Ramos (cell line): ENCODE measurements around the gene DHCR24.

Experiments used
- in situ Hi-C: fragments of 300-500 bp; cut with MboI; formaldehyde crosslinking; loops from one replicate; pipeline ENCODE4 v1.14.3; 2022; ENCODE audit warnings: low sequenced_read_pairs; ENCODE audit not compliant: unreplicated experiment

The DHCR24 gene

DNA sequence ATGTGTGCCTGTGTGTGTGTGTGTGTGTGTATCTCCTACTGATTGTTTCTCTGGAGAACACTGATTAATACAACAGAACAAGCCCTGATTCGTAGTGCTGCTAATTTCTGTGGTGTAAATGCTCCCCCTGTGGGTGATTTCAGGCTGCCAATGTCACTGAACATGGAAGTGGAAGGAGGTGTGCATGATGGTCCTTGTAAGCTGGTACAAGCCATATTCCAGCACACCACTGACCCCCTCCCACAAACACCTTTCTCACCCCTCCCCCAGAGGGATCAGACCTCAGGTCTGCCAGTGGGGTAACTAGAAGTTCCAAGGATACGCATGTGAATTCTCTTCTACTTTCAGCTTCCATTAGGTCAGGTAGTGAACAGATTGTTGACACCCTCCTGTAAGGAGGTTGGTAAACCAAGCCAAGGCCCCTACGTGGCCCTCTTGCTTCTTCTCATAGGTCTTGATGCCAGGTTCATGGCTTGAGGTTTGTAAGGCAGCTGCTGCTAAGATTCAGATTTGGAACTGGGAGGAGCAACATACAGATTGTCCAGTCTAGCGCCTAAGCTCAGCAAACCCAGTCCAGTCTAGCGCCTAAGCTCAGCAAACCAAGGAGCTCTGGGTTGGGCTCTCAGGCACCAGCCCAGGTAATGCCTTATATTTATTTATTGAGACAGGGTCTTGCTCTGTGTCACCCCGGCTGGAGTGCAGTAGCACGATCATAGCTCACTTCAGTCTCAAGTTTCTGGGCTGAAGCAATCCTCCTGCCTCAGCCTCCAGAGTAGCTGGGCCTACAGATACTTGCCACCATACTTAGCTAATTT lies 38.7 kb downstream of the DHCR24 start:
- in situ Hi-C loops, result no loop called here

DNA sequence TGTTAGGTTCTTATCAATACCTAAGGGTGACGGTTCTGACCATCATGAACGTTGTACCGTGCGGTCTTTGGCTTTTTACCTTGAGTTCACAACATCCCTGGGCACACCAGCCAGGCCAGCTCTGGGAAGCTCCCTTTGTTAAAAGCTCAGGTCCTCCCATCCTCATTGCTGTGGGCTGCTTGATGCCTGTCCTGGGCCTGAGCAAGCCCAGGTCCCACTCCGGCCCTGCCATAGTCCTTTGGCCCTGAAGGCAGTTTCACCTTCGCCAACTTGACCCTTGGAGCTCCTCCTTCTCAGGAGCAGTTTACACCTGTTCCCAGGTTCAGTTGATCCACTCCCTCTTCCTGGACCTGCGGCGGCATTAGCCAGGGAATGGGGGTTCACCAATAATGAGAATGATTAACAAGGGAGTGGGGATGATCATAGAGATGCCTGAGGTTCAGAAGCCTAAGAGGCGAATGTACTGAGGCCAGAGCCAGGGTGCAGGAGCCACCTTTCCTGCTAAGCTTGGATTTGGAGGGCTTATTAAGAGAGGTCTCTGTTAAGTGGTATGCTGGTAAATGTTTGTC lies 40.2 kb downstream of the DHCR24 start:
- in situ Hi-C loops, result no loop called here

DNA sequence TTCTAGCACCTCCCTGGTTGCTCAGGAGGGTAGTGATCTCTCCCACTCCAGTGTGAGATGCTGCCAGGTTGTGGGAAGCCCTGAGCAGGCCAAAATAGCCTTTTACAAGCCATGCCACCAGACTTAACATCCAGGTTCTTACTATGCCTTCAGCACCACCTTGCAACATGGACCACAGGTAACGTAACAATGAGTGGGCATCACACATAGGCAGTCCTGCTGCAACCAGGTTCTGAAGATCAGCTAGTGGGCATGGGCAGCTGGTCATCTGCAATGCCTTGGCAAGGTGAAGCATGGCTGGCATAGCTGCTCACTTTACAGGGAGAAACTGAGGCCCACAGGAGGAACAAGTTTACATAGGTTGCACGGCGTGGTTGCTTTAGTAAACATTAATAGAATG lies 40.7 kb downstream of the DHCR24 start:
- in situ Hi-C loops, result no loop called here

DNA sequence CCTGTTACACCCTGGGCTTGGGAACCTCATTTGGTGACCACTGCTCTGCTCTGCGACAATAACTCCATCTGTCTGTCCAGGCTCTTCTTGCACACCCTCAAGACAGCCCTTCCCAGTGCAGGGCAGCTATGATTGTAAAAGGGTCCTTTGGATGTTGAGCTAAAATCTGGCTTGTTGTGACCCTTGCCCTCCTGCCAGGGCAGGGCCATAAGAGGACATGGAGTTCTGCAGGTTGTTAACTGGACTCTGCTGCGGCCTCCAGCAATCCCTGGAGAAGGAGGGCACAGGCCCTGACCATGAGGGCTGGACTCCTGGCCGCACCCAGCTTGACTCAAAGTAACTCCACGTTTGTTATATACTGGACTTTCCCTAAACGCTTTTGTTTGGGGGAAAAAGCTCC lies 41.2 kb downstream of the DHCR24 start:
- in situ Hi-C loops, result no loop called here

DNA sequence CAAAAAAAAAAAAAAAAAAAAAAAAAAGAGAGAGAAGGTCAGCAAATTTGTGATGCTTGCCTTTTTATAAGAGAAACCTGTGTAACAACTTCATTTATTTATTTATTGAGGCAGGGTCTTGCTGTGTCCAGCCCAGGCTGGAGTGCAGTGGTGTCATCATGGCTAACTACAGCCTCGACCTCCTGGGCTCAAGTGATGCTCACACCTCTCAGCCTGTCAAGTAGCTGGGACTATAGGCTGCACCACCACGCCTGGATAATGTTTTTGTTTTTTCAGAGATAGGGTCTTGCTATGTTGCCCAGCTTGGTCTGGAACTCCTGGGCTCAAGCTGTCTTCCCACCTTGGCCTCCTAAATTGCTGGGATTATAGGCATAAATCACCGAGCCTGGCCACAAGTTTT lies 42.4 kb downstream of the DHCR24 start:
- in situ Hi-C loops, result no loop called here

DNA sequence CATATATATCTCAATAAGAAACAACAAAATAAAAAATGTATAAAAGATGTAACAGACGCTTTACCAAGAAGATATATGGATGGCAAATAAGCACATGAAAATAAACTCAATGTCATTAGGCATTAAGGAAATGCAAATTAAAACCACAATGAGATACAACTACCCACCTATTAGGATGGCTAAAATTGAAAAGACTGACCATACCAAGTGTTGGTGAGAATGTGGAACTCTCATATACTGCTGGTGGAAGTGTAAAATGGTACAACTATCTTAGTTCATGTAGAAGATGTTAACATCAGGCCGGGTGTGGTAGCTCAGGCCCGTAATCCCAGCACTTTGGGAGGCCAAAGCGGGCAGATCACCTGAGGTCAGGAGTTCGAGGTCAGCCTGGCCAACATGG lies 43.5 kb downstream of the DHCR24 start:
- in situ Hi-C loops, result no loop called here

DNA sequence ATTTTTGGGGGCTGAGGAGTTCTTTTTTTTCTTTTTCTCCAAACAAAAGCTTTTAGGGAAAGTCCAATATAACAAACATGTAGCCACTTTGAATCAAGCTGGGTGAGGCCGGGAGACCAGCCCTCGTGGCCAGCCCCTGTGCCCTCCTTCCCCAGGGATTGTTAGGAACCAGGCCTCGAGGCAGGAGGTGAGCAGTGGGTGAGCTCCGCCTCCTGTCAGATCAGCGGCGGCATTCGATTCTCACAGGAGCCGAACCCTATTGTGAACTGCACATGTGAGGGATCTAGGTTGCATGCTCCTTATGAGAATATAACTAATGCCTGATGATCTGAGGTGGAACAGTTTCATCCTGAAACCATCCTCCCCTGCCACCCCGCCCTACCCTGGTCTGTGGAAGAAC lies 44.0 kb downstream of the DHCR24 start:
- in situ Hi-C loops, result no loop called here

DNA sequence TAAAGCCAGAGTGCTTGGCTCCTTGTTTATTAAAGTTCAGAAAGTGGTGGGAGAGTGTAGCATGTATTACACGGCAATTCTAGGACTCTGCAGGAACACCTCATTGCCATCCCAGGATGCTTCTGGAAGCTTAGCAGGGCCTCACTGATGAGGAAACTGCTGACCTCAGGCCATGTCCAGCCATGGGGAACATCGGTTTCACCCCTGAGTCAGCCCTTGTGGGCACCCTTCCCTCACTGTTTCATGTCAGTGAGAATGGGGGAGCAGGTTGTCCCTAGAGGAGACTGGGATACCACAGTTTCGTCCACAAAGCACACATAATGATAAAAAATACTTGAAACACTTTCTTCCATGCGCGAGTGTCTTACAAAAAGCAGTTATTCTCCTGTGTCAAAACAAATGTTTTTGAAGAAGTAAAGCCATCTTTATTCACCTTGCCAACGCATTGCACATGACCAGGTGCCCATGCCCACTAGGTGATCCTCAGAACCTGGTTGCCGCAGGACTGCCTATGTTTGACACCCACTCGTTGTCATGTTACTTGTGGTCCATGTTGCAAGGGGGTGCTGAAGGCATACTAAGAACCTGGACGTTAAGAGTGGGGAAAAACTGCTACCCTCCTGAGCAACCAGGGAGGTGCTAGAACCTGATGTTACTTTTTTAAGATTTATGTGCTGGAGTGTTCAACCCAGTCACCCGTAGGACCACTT lies 44.6 kb downstream of the DHCR24 start:
- in situ Hi-C loops, result no loop called here

DNA sequence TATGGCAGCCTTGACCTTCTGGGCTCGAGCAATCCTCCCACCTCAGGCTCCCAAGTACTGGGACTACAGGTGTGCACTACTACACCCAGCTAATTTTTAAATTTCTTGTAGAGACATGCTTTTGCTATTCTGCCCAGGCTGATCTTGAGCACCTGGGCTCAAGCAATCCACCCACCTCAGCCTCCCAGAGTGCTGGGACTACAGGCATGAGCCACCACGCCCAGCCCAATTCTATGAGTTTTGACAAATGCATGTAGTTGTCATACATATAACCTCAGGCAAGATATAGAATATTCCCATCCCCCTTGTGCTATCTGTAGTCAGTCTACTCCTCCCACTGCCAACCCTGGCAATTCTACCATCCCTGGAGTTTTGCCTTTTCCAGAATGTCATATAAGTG lies 47.2 kb downstream of the DHCR24 start:
- in situ Hi-C loops, result no loop called here

DNA sequence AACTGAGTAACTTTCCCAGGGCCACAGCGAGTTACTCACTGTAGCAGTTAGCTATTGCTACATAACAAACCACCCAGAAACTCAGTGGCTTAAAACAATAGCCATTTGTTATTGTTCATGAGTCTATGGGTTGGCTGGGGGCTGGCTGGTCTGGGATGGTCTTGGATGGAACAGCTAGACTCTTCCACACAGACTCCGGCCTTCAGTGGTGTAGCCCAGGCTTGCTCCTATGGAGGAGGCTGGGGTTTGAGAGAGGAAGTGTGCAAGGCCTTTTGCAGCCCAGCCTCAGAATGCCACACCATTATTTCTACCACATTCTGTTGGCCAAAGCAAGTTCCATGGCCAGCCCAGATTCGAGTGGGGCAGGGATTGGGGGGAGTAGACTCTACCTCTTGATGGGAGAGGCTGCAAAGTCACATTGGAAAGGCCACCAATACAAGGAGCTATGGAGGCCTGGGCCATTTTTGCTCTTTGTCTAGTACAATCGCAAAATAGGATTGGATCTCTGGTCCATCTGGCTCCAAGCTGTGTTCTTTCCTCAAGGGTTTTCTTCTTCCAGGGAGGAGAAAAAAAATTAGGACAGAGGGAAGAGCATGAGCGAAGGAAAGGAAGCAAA lies 48.3 kb downstream of the DHCR24 start:
- in situ Hi-C loops, result no loop called here

DNA sequence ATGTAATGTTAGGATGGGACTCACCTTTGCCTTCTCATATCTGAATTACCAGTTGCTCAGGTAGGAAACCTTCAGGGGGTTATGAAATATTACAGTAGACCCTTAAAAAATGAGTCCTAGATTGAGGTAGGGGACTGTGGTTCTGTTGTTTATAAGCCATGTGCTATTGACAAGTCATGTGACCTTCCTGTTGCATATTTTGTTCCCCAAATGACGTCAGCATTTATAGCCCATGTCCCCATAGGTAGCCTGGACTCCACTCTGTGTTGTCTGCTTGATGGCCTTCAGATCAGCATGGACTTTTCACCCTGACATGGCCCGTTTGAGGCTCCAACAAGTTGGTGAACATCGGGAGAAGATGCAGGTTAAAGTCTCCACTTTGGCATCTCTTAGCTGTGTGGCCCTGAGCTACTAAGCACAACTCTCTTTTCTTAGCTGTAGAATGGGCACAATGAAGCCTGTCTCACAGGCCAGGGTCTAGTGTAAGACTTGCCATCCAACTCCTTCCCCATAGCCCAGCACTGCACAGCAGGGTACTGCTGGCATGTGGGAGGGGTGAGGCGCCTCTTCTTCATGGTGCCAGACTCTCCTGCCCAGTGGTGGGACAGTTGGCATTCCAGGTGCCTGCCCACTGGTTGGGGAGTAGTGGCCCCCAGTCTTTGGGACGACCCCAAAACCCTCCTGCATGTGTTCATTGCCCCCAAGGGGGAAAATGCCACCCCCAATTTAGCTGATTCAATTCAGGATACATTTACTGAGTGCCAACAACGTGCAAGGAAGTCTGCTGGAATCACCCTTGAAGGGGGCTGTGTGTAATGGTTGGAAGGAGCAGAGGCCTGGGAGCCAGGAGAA lies 49.8 kb downstream of the DHCR24 start:
- in situ Hi-C loops, result no loop called here

DNA sequence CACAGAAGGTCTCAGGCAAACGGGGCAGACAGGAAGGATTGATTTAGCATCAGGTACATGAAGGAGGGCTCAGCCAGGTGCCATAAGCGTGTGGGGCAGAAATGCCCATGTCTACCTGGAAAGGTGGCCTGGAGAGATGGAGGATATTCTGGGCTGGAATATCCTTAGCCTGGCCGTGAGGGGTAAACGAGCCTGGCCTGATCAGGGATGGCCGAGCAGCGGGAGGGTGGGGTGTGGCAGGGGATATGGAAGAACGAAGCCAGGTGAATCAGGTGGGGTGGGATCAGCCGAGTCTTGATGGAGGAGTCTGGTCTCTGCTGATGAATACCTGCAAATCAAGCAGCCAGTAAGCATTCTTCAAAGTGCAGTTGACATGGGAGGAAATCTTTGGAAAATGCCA lies 50.4 kb downstream of the DHCR24 start:
- in situ Hi-C loops, result no loop called here

DNA sequence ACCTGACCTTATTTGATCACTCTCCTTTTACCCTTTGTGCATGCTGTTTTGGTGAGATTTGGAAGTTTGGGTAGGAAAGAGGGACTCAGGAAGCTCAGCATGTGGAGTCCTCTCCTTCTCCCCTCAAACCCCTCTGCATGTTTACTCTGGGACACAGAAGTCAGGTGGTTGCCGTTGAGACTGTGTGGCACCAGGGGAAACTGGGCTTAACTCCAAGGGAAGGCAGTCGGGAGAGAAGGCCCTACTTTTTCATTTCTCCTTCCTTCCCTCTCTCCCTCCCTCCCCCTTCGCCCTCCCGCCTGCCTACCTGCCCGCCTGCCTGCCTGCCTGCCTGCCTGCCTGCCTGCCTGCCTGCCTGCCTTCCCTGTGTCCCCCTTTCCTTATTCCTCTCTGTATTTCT lies 51.0 kb downstream of the DHCR24 start:
- in situ Hi-C loops, result no loop called here

DNA sequence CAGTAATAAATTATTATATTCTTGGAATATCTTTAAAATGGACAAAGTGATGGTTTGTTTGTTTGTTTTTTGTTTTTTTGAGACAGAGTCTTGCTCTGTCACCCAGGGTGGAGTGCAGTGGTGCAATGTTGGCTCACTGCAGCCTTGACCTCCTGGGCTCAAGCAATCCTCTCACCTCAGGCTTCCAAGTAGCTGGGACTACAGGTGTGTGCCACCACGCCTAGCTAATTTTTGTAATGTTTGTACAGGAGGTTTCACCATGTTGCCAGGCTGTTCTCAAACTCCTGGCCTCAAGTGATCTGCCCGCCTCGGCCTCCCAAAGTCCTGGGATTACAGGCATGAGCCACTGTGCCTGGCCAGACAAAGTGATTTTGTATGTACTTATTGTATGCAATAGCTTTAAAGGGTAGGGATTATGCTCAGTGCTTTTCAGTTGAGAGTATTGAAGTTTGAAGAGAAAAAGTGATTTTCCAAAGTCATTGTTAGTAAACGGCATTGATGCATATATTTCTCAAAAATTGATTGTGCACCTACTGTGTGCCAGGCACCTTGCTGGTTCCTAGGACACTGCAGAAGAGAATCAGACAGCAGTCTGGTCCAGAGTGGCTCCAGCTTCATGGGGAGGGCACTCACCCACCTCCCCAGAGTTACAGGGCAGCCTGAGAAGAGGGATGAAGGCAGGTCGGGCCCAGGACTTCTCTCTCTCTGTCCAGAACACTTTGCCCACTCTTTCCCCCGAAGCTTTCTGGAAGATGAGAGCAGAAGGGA lies 51.7 kb downstream of the DHCR24 start:
- in situ Hi-C loops, result no loop called here

DNA sequence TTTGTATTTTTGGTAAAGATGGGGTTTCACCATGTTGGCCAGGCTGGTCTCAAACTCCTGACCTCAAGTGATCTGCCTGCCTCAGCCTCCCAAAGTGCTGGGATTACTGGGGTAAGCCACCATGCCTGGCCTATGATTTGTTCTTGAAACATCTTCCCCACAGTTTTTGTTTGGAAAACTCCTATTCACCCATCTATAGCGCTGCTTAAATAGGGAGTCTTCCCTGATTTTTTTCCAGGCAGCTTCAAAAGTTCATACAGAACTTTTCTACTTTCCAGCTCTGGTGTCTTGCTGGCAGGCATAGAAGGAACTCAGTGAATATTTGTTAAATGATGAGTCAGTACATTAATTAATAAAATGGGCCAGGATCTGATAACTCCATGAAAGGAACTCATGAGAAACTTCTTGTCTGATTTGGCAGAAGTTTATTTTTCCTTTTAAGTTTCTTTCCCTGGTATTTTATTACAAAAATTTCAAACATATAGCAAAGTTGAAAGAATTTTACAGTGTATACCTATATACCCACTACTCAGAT lies 52.9 kb downstream of the DHCR24 start:
- in situ Hi-C loops, result no loop called here

DNA sequence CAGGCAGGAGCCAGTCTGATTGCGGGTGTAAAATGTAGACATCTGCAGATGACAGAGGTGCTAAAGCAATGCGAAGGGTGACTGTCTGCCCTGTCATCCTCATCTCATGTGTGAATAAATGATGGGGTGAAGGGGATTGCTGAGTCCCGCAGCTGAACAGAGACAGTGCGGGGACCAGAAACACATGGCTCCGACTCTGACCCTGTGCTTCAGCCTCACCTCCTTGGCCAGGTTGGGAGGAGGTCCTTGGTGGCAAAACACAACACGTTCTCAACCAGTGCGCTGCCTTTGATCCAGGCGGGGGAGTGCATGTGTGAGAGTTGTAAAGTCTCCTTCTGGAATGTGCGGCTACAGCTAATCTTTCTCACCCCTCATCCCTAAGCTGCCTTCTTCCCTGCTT lies 53.9 kb downstream of the DHCR24 start:
- in situ Hi-C loops, result no loop called here

DNA sequence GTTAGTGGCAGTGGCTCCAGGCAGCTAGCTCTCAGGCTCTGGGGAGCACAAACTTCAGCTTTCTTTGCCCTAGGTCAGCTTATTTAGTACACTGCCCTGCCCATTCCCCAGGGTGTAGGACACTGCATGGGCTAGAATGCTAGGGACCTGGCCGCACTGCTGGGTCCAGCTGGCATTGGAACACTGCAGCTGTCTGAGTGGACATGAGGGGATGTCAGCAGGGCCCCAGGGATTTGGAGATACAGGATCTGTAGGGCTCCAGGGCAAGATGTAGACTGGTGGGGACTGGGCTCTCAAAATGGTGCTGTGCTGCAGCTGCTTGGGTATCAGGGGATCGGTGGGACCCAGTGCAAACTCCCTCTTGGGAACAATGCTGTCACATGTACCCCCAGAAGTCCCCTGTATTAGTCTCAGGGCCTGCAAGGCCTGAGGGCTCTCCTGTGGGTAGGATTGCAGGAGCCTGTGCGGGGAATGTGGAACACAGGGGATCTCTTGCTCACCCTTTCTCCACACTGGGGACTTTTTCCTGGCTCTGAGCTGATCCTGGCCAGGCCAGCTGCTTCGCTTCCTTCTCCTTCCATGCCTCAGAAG lies 60.7 kb downstream of the DHCR24 start:
- in situ Hi-C loops, result no loop called here

DNA sequence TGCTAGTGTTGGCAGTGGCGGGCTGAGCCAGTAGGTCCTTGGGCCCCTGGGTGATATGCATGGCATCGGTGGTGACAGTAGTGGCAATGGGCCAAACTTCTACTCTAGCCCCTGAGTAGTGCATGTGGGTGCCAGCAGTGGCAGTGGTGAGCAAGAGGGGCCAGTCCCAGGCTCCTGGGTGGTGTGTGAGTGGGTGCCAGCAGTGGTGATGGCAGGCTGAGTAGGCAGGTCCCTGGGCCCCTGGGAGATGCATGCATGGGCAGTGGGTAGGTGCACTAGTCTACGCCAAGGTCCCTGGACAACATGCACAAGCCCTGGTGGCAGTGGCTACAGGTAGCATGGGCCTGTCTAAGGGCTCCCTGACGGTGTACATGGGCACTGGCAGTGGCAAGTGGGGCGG lies 61.3 kb downstream of the DHCR24 start:
- in situ Hi-C loops, result no loop called here

DNA sequence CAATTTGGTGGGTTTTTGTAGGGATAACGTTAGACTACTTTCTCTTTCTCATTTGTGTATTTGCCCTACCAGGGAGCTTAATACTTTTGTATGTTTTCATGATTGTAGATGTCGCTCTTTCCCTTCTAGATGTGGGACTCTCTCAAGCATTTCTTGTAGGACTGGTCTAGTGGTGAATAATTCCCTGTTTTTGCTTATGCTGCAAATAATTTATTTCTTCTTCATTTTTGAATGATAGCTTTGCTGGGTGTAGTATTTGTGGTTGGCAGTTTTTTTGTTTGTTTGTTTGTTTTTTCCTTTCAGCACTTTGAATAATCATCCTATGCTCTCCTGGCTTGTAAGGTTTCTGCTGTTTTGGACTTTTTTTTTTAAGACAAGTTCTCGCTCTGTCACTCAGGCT lies 63.3 kb downstream of the DHCR24 start:
- in situ Hi-C loops, result no loop called here
